NOMO-1 treated with dmso at 0.1 percent for 144 hours (cell line): ENCODE data around the gene MVD.
"Not testable (repeated sequence)": the region's sequence is repeated elsewhere in the genome, so short reads cannot be mapped to it uniquely, and the experiment has no call there.

Experiments
- DNase-seq: peaks from one replicate; lab custom pipeline; 2025; ENCODE audit not compliant: unreplicated experiment; lab: John Stamatoyannopoulos, UW

MVD gene

GRCh38 chr16:88610080-88610479 lies 52.8 kb downstream of the MVD start:
- DNase-seq = no peak

DNA sequence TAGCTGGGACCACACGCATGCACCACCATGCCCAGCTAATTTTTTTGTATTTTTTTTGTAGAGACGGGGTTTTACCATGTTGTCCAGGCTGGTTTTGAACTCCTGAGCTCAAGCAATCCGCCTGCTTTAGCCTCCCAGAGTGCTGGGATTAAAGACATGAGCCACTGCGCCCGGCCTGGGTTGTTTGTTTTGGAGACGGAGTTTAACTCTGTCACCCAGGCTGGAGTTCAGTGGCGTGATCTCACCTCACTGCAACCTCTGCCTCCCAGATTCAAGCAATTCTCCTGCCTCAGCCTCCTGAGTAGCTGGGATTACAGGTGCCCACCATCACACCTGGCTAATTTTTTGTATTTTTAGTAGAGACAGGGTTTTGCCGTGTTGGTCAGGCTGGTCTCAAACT lies 53.5 kb downstream of the MVD start:
- not testable (repeated sequence) for DNase-seq

DNA sequence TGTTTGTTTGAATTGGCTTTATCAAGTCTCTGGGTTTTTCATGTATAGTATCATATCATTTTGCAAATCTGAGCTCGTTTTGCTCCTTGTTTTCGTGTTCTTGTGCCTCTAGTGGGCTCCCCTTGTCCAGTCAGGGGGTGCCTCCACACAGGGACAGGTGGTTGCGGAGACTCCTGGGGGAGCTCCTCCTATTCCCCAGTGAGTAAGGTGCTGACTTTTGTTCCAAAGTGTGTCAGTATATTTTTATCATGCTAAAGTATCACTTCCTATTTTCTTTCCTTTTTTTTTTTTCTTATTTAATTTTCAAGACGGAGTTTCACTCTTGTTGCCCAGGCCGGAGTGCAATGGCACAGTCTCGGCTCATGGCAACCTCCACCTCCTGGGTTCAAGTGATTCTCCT lies 54.8 kb downstream of the MVD start:
- DNase-seq = no peak

GRCh38 chr16:88606148-88606757 lies 56.6 kb downstream of the MVD start:
- no peak for DNase-seq

DNA sequence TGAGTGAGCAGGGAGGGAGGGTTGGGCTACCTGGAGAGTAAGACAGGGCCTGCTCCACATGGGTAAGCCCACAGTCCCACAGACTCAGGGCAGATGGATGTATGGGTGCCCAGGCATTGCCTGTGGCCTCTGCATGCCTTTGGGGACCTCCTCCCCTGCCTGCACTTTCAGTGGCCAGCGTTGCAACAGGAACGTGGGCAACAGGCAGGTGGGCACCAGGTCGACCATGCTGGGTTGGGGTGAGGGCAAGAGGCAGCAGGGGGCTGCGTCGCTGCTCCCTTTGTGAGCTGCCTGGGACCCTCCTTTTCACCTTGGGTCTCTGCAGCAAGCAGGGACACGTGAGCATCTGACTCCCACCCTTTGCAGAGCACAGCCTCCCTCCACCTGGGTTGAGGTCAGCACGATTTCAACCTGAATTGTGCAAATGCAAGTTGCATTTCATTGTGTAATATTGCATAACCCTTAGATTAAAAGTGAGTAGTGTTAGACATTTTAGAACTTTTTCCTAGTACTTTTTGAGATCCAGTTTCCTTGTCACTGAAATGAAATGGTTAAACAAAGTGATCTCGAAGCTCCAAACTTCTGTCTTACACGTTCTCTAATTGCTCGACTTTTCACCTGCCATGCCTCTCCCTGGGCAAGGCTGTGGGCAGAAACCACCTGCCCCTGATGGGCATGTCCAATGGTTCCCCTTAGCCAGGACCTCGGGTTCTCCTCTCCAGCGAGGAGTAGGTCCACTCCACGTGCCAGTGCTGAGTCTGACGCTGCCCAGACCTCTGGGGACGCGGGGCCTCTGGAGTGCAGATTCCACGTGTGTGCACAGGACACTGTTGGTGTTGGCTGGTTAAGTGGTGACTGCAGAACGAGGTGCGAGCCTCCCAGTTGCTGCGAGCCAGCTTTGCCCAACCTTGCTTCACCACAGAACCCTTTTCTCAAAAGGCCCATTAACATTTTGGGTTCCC lies 57.4 kb downstream of the MVD start:
- DNase-seq = no peak

GRCh38 chr16:88602091-88602490 lies 60.8 kb downstream of the MVD start:
- DNase-seq = no peak
